H1 (cell line): ENCODE data around the gene DOCK1. TPM values are rescaled to one million over a fixed set of nuclear protein-coding genes. Genes with fewer than 3 reads are reported as not detected.

ENCODE experiments used
- CTCF ChIA-PET: fragments of 300-600 bp; sonication (Branson Sonifier 250); formaldehyde crosslinking; loops from one replicate; lab custom pipeline; 2021; ENCODE audit not compliant: partially characterized antibody; lab: Charles Lee
- POLR2A ChIA-PET: fragments of 300-600 bp; sonication (Branson Sonifier 250); formaldehyde crosslinking; loops from one replicate; lab custom pipeline; 2021; ENCODE audit warnings: inconsistent platforms; ENCODE audit not compliant: partially characterized antibody; lab: Charles Lee
- DNase-seq, 2 experiments: peaks; one replicate each; pipeline versions ENCODE4 v3.0.0 to v3.0.0-alpha.2; 2010 to 2022; ENCODE audit warnings: low spot score in 2 of 2, low read depth in 1 of 2, mixed read lengths in 1 of 2
- FAIRE-seq: peaks from 2 replicates; lab custom pipeline; 2011; peaks lifted over from hg19 to GRCh38; lab: Jason Lieb, UNC
- H2AFZ ChIP-seq: 2 replicates; pipeline ENCODE4 v1.8.1; 2012; ENCODE audit warnings: low read length, inconsistent platforms
- H2AK5ac ChIP-seq: 2 replicates; pipeline ENCODE4 v1.6.1; 2013; ENCODE audit warnings: low read depth, low read length
- H2BK120ac ChIP-seq: replicated peaks from 2 replicates; pipeline ENCODE3; 2013; ENCODE audit warnings: low read depth, low read length, inconsistent platforms
- H2BK12ac ChIP-seq: 2 replicates; pipeline ENCODE4 v1.6.1; 2013; ENCODE audit warnings: low read depth, low read length
- H2BK15ac ChIP-seq: 2 replicates; pipeline ENCODE4 v1.6.1; 2013; ENCODE audit warnings: low read length
- H2BK20ac ChIP-seq: 2 replicates; pipeline ENCODE4 v1.6.1; 2013; ENCODE audit warnings: low read length
- H2BK5ac ChIP-seq: 2 replicates; pipeline ENCODE4 v1.6.1; 2013; ENCODE audit warnings: low read depth, low read length
- H3K14ac ChIP-seq: 2 replicates; pipeline ENCODE4 v1.6.1; 2013; ENCODE audit warnings: inconsistent platforms; ENCODE audit not compliant: insufficient read length
- H3K18ac ChIP-seq: 2 replicates; pipeline ENCODE4 v1.6.1; 2013; ENCODE audit warnings: low read length; ENCODE audit errors: extremely low read depth
- H3K23ac ChIP-seq: 2 replicates; pipeline ENCODE4 v1.6.1; 2013; ENCODE audit warnings: inconsistent platforms; ENCODE audit not compliant: insufficient read length
- H3K23me2 ChIP-seq: 2 replicates; pipeline ENCODE4 v1.6.1; 2013; ENCODE audit warnings: low read depth, low read length
- H3K27ac ChIP-seq: 2 replicates; pipeline ENCODE4 v1.6.1; 2011; ENCODE audit warnings: low read depth, low read length, inconsistent platforms
- H3K27me3 ChIP-seq, 4 experiments: replicated peaks in 1 of 4; 1 replicate in 1 of 4; 2 replicates in 3 of 4; pipeline versions ENCODE4 v1.6.1 to v1.8.1; 2011 to 2013; ENCODE audit warnings: low read length in 3 of 4, mild to moderate bottlenecking in 3 of 4, inconsistent platforms in 2 of 4, mixed read lengths in 2 of 4, moderate library complexity in 1 of 4; ENCODE audit not compliant: control insufficient read depth in 3 of 4, insufficient read depth in 3 of 4; ENCODE audit errors: extremely low read depth in 1 of 4
- H3K36me3 ChIP-seq, 4 experiments: 2 replicates each; pipeline versions ENCODE4 v1.6.1 to v1.8.1; 2011 to 2013; ENCODE audit warnings: mild to moderate bottlenecking in 4 of 4, low read length in 3 of 4, moderate library complexity in 2 of 4, control low read depth in 1 of 4, inconsistent platforms in 1 of 4; ENCODE audit not compliant: insufficient read depth in 4 of 4, control insufficient read depth in 2 of 4
- H3K4ac ChIP-seq: replicated peaks from 2 replicates; pipeline ENCODE3; 2013; ENCODE audit warnings: low read length, low read depth, mixed read lengths, inconsistent platforms; ENCODE audit not compliant: insufficient read length
- H3K4me1 ChIP-seq, 4 experiments: replicated peaks in 1 of 4; 1 replicate in 1 of 4; 2 replicates in 3 of 4; pipeline versions ENCODE4 v1.6.1 to v1.8.1; 2011 to 2013; ENCODE audit warnings: low read length in 3 of 4, inconsistent platforms in 2 of 4, mixed read lengths in 1 of 4; ENCODE audit not compliant: insufficient read depth in 4 of 4, control insufficient read depth in 3 of 4
- H3K4me2 ChIP-seq, 2 experiments: 2 replicates each; pipeline versions ENCODE4 v1.6.1 to v1.8.1; 2011 to 2013; ENCODE audit warnings: low read depth in 2 of 2, low read length in 2 of 2, control low read depth in 1 of 2, inconsistent platforms in 1 of 2, mild to moderate bottlenecking in 1 of 2; ENCODE audit not compliant: insufficient read depth in 1 of 2
- H3K4me3 ChIP-seq, 4 experiments: fragments of 200-600, 300-600 bp in 1 of 4; sonication (generic), shearing (Covaris generic), sonication (Bioruptor Twin) in 1 of 4; 2 replicates each; pipeline versions ENCODE4 v1.5.1 to v1.8.1; 2011 to 2016; ENCODE audit warnings: low read length in 4 of 4, low read depth in 3 of 4, control low read depth in 2 of 4, inconsistent platforms in 2 of 4, mild to moderate bottlenecking in 2 of 4, mixed read lengths in 1 of 4, moderate library complexity in 1 of 4; ENCODE audit not compliant: insufficient read depth in 2 of 4; ENCODE audit errors: extremely low read depth in 1 of 4
- H3K56ac ChIP-seq: replicated peaks from 2 replicates; pipeline ENCODE3; 2013; ENCODE audit warnings: low read depth, mild to moderate bottlenecking, mixed read lengths, low read length, inconsistent platforms; ENCODE audit not compliant: insufficient read length
- H3K79me1 ChIP-seq: 2 replicates; pipeline ENCODE4 v1.6.1; 2013; ENCODE audit warnings: low read depth, low read length, control low read depth
- H3K79me2 ChIP-seq, 2 experiments: 2 replicates each; pipeline versions ENCODE4 v1.6.1 to v1.8.1; 2012 to 2013; ENCODE audit warnings: low read length in 2 of 2, mild to moderate bottlenecking in 2 of 2, inconsistent platforms in 1 of 2; ENCODE audit not compliant: insufficient read depth in 2 of 2, control insufficient read depth in 1 of 2
- H3K9ac ChIP-seq, 4 experiments: replicated peaks in 1 of 4; 1 replicate in 1 of 4; 2 replicates in 3 of 4; pipeline versions ENCODE4 v1.6.1 to v1.8.1; 2011 to 2013; ENCODE audit warnings: low read depth in 3 of 4, low read length in 3 of 4, control low read depth in 2 of 4, mild to moderate bottlenecking in 2 of 4, moderate library complexity in 2 of 4, inconsistent platforms in 1 of 4; ENCODE audit errors: extremely low read depth in 1 of 4
- H3K9me3 ChIP-seq, 2 experiments: 2 replicates each; pipeline versions ENCODE4 v1.6.1 to v1.8.1; 2012 to 2013; ENCODE audit warnings: mild to moderate bottlenecking in 2 of 2, moderate library complexity in 2 of 2, control low read depth in 1 of 2, inconsistent platforms in 1 of 2, low read depth in 1 of 2, low read length in 1 of 2, mixed read lengths in 1 of 2; ENCODE audit not compliant: insufficient read depth in 2 of 2
- H4K20me1 ChIP-seq, 2 experiments: replicated peaks in 1 of 2; 2 replicates each; pipeline versions ENCODE3 to v1.8.1; 2011 to 2013; ENCODE audit warnings: inconsistent platforms in 2 of 2, low read length in 2 of 2, mild to moderate bottlenecking in 1 of 2; ENCODE audit not compliant: insufficient read depth in 2 of 2, control insufficient read depth in 1 of 2
- H4K5ac ChIP-seq: 2 replicates; pipeline ENCODE4 v1.6.1; 2013; ENCODE audit warnings: low read length, low read depth, mixed read lengths, inconsistent platforms; ENCODE audit not compliant: insufficient read length
- H4K8ac ChIP-seq: 2 replicates; pipeline ENCODE4 v1.8.0; 2013; ENCODE audit warnings: mild to moderate bottlenecking, moderate library complexity, low read length, inconsistent platforms; ENCODE audit not compliant: insufficient read depth; ENCODE audit errors: extremely low read depth
- H4K91ac ChIP-seq: replicated peaks from 2 replicates; pipeline ENCODE3; 2013; ENCODE audit warnings: low read length, mixed read lengths, inconsistent platforms; ENCODE audit not compliant: insufficient read length
- ATF2 ChIP-seq: IDR thresholded peaks from 2 replicates; pipeline ENCODE4 v1.6.1; 2012; ENCODE audit warnings: low read length, inconsistent platforms
- CEBPB ChIP-seq: IDR thresholded peaks from 2 replicates; pipeline ENCODE4 v1.6.1; 2012; ENCODE audit warnings: low read depth, low read length
- FOSL1 ChIP-seq: IDR thresholded peaks from 2 replicates; pipeline ENCODE4 v1.6.1; 2011; ENCODE audit warnings: mild to moderate bottlenecking, low read depth, low read length, moderate library complexity; ENCODE audit not compliant: insufficient read depth
- HDAC2 ChIP-seq, 2 experiments: fragments of 300-600 bp in 1 of 2; sonication (generic) in 1 of 2; IDR thresholded peaks; 2 replicates each; pipeline ENCODE4 v1.6.1; 2011 to 2012; ENCODE audit warnings: low read depth in 2 of 2, low read length in 2 of 2, mild to moderate bottlenecking in 2 of 2, moderate library complexity in 2 of 2, borderline replicate concordance in 1 of 2, inconsistent platforms in 1 of 2
- MAFK ChIP-seq: IDR thresholded peaks from 2 replicates; pipeline ENCODE4 v1.6.1; 2012; ENCODE audit warnings: low read depth, mild to moderate bottlenecking, improper control_type of control experiment, low read length
- YY1 ChIP-seq: IDR thresholded peaks from 2 replicates; pipeline ENCODE4 v1.6.1; 2011; ENCODE audit warnings: low read depth, mild to moderate bottlenecking, low read length
- WGBS, 2 experiments: shearing (Covaris generic) in 1 of 2; methylation state at CpG; one replicate each; pipeline versions ENCODE4 v1.1.6 to v1.1.7; 2013 to 2015; ENCODE audit warnings: low lambda C conversion rate in 2 of 2, mixed read lengths in 2 of 2, inconsistent platforms in 1 of 2, low coverage in 1 of 2, missing lambda C conversion rate in 1 of 2; ENCODE audit not compliant: insufficient replicate concordance in 2 of 2, insufficient coverage in 1 of 2, insufficient read length in 1 of 2; ENCODE audit errors: extremely low coverage in 1 of 2, missing lambda C conversion rate in 1 of 2; 5-methylcytosine and 5-hydroxymethylcytosine counted together
- polyA plus RNA-seq, 7 experiments: library from polyadenylated mRNA; depleted of rRNA in 3 of 7; stranded (reverse) in 5 of 7; unstranded in 2 of 7; fragments of >200 nt in 5 of 7; fragments of 200-250 nt in 2 of 7; gene quantifications; 1 replicate in 5 of 7; 2 replicates in 1 of 7; 4 replicates in 1 of 7; pipeline versions ENCODE4 v1.2.1 to v1.2.3, GENCODE V29; 2011 to 2013; ENCODE audit warnings: missing spikeins in 2 of 7, mixed read lengths in 2 of 7
- total RNA-seq: library from RNA; stranded (reverse); fragmentation: NEBNext Ultra II Directional; extraction: Animal tissue kit (Norgen Biotek cat#: 25700); gene quantifications from 2 replicates; pipeline ENCODE4 v1.2.1, GENCODE V29; 2021

Gene DOCK1
- total and polyA plus RNA-seq, 2 of the 8 experiments (the other 6 are each of a cell fraction or from before 2014, with no cell fraction given), result 11.6 to 53.0 TPM

- ChIA-PET POLR2A (interaction anchor here (0.5 kb wide), 1 partner anchor 355 kb away, joined by 3 read pairs; no protein-coding TSS in a partner anchor), CTCF (no interaction called here)
- no peak overlapping the region for H2BK15ac ChIP-seq
- no peak overlapping the region for H3K14ac ChIP-seq
- 83% methylated on average over 10 of the region's 10 CpGs; no CpG with 5 or more reads in 1 of the 2 experiments for WGBS, 2 experiments
- H4K5ac ChIP-seq, result no peak overlapping the region
- no peak overlapping the region for H3K9ac ChIP-seq
- H3K4me1 ChIP-seq, result peaks cover 0 to 7% (median 0%) of the 10 kb centered on the region in 4 experiments; a peak in 3 of 7 replicates
- no peak overlapping the region for H2BK5ac ChIP-seq
- H3K56ac ChIP-seq, result no peak overlapping the region
- no peak overlapping the region for H2AFZ ChIP-seq
- no peak overlapping the region for H2BK12ac ChIP-seq
- no peak overlapping the region for H2BK20ac ChIP-seq
- DNase-seq (no peak), FAIRE-seq (no peak)
- H3K27me3 ChIP-seq, result no peaks in the 10 kb centered on the region
- H3K23ac ChIP-seq, result no peak overlapping the region
- no peak overlapping the region; the same call in 1 of the 2 replicates for H3K27ac ChIP-seq
- H3K23me2 ChIP-seq, result no peaks in the 10 kb centered on the region
- H4K20me1 ChIP-seq, result no peaks in the 10 kb centered on the region
- H3K79me2 ChIP-seq, result no peaks in the 10 kb centered on the region
- no peak overlapping the region for H3K4me3 ChIP-seq
- no peak overlapping the region for H2BK120ac ChIP-seq
- H2AK5ac ChIP-seq, result no peak overlapping the region
- H3K4me2 ChIP-seq, result no peak overlapping the region
- no peaks in the 10 kb centered on the region for H3K9me3 ChIP-seq
- H4K91ac ChIP-seq, result no peak overlapping the region
- no peak overlapping the region for H3K18ac ChIP-seq
- H4K8ac ChIP-seq, result no peak overlapping the region
- no peak overlapping the region for H3K4ac ChIP-seq
- no peaks in the 10 kb centered on the region; a peak in 1 of 8 replicates for H3K36me3 ChIP-seq
- H3K79me1 ChIP-seq, result no peaks in the 10 kb centered on the region
- TF ChIP-seq YY1 (no peak), ATF2 (no peak), CEBPB (no peak), HDAC2 (IDR thresholded peaks at IDR 0.05; ENCODE audit: borderline replicate concordance in 1 of 2, low read depth in 2 of 2, low read length in 2 of 2) (no peak), MAFK (no peak), FOSL1 (no peak)
Measured at GRCh38 chr10:127100983-127101615, 195.9 kb downstream of the DOCK1 start.
